HepG2 (cell line): ENCODE results near the gene TUT4. TPM values are rescaled to one million over a fixed set of nuclear protein-coding genes. Genes with fewer than 3 reads are reported as not detected.

Source experiments
- ATAD3A ChIP-seq: sonication (generic); formaldehyde crosslinking; IDR thresholded peaks from 2 replicates; pipeline ENCODE4 v1.4.0; 2020; ENCODE audit warnings: missing genetic modification reagents
- CAMTA2 ChIP-seq: sonication (generic); formaldehyde crosslinking; IDR thresholded peaks from 2 replicates; pipeline ENCODE4 v1.4.0; 2020; ENCODE audit warnings: mild to moderate bottlenecking, missing genetic modification reagents, borderline replicate concordance
- NBN ChIP-seq: fragments of 450-650 bp; conservative IDR thresholded peaks from 2 replicates; pipeline ENCODE4 v1.6.1; 2017
- NFATC3 ChIP-seq: sonication (generic); formaldehyde crosslinking; IDR thresholded peaks from 2 replicates; pipeline ENCODE4 v1.5.1; 2020; ENCODE audit warnings: mild to moderate bottlenecking, missing genetic modification reagents
- RFXAP ChIP-seq: sonication (generic); formaldehyde crosslinking; IDR thresholded peaks from 2 replicates; pipeline ENCODE4 v1.4.0; 2020; ENCODE audit warnings: missing genetic modification reagents, borderline replicate concordance
- ZBTB3 ChIP-seq: sonication (generic); formaldehyde crosslinking; IDR thresholded peaks from 2 replicates; pipeline ENCODE4 v1.4.0; 2020; ENCODE audit warnings: low read depth, mild to moderate bottlenecking, moderate library complexity, missing genetic modification reagents, borderline replicate concordance
- ZFP36 ChIP-seq: fragments of 150-350 bp; IDR thresholded peaks from 2 replicates; pipeline ENCODE4 v1.6.1; 2018; ENCODE audit warnings: borderline replicate concordance, low read length, low read depth; ENCODE audit not compliant: partially characterized antibody
- ZFP62 ChIP-seq: sonication (generic); formaldehyde crosslinking; IDR thresholded peaks from 2 replicates; pipeline ENCODE4 v1.4.0; 2020; ENCODE audit warnings: missing genetic modification reagents
- ZNF33B ChIP-seq: sonication (generic); formaldehyde crosslinking; IDR thresholded peaks from 2 replicates; pipeline ENCODE4 v1.5.1; 2020; ENCODE audit warnings: mild to moderate bottlenecking, missing genetic modification reagents
- ZNF556 ChIP-seq: sonication (generic); formaldehyde crosslinking; IDR thresholded peaks from 2 replicates; pipeline ENCODE4 v1.4.0; 2020; ENCODE audit warnings: mild to moderate bottlenecking, missing genetic modification reagents, borderline replicate concordance
- ZNF720 ChIP-seq: sonication (generic); formaldehyde crosslinking; IDR thresholded peaks from 2 replicates; pipeline ENCODE4 v1.4.0; 2020; ENCODE audit warnings: missing genetic modification reagents
- ZSCAN22 ChIP-seq: sonication (generic); formaldehyde crosslinking; IDR thresholded peaks from 2 replicates; pipeline ENCODE4 v1.4.0; 2020; ENCODE audit warnings: mild to moderate bottlenecking, missing genetic modification reagents
- polyA plus RNA-seq, 8 experiments: library from polyadenylated mRNA; depleted of rRNA in 3 of 8; stranded (reverse) in 7 of 8; unstranded in 1 of 8; fragments of >200 nt; fragmentation: Illumina TruSeq in 4 of 8; extraction: Trizol in 4 of 8; gene quantifications; 2 replicates each; pipeline versions ENCODE4 v1.2.1 to v1.2.3, GENCODE V29; 2011 to 2016; ENCODE audit warnings: low read depth in 4 of 8, missing spikeins in 1 of 8, mixed read lengths in 1 of 8; ENCODE audit not compliant: insufficient read depth in 1 of 8
- total RNA-seq, 5 experiments: library from RNA; depleted of rRNA; stranded (reverse); fragments of >200 nt; fragmentation: Illumina TruSeq; extraction: Trizol; gene quantifications; 2 replicates each; pipeline ENCODE4 v1.2.3, GENCODE V29; 2016; ENCODE audit warnings: low read depth in 1 of 5
- TF ChIP-seq, protein P1 (sequence below): sonication (generic); formaldehyde crosslinking; IDR thresholded peaks from 2 replicates; pipeline ENCODE4 v1.4.0; 2020; ENCODE audit warnings: mild to moderate bottlenecking, missing genetic modification reagents
- TF ChIP-seq, protein P2 (sequence below): sonication (generic); formaldehyde crosslinking; IDR thresholded peaks from 2 replicates; pipeline ENCODE4 v1.4.0; 2020; ENCODE audit warnings: low read depth, missing genetic modification reagents
- TF ChIP-seq, protein P3 (sequence below): fragments of 450-650 bp; IDR thresholded peaks from 2 replicates; pipeline ENCODE4 v1.6.1; 2017; ENCODE audit warnings: mild to moderate bottlenecking
- TF ChIP-seq, protein P4 (sequence below): sonication (generic); formaldehyde crosslinking; conservative IDR thresholded peaks from 2 replicates; pipeline ENCODE4 v1.4.0; 2020; ENCODE audit warnings: missing genetic modification reagents
- TF ChIP-seq, protein P5 (sequence below): sonication (generic); formaldehyde crosslinking; IDR thresholded peaks from 2 replicates; pipeline ENCODE4 v1.5.0; 2020; ENCODE audit warnings: missing genetic modification reagents

The TUT4 gene
- total and polyA plus RNA-seq, 2 of the 13 experiments (the other 11 are each of a cell fraction or from before 2014, with no cell fraction given) = 44.7 to 53.5 TPM

DNA sequence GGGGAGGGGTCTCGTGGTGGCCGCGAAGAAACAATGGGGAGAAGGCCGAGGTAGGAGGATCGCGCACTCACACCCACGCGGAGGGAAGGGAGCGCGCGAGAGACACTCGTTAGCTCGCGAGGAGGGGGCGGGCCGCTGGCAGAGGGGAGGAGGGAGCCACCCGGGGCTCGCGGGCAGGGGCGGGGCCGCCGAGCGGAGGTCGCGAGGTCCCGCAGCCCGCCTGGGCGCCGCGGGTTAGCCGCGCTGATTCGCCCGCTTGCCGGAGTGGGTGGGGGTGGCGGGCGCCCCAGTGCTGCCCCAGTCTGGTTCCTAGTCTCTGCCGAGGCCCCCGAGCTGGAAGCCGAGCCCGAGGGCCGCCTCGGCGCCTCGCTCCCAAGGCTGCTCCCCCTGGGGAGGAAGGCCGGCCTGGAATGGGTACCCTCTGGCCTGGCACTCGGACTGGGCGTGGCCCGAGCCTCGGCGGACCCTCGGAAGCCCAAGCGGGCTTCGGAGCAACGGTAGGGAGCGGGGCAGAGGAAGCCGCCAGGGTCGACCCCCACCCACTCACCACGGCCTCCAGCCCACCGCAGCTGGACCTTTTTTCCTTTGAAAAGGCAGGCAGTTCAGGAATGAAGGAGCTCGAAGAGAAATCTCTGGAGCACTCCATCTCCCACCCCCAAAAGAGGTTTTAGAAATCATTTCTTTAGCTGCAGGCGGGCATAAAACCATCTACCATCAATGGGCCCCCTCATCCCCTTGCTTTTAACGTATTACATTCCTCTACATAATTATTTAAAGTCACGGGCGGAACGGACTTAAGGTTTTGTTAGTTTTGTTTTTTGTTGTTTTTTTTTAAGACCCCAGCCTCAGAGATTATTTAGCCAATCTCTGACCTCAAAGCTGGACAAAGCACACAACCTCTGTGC, 722 bp upstream of the TUT4 start (continued):
- no peak for TF ChIP-seq ZBTB3
- no peak for TF ChIP-seq ZFP36
- peak; percentile 67; the same call in 1 of the 2 replicates for TF ChIP-seq RFXAP (CRISPR knock-in tag)
- TF ChIP-seq, protein P1, sequence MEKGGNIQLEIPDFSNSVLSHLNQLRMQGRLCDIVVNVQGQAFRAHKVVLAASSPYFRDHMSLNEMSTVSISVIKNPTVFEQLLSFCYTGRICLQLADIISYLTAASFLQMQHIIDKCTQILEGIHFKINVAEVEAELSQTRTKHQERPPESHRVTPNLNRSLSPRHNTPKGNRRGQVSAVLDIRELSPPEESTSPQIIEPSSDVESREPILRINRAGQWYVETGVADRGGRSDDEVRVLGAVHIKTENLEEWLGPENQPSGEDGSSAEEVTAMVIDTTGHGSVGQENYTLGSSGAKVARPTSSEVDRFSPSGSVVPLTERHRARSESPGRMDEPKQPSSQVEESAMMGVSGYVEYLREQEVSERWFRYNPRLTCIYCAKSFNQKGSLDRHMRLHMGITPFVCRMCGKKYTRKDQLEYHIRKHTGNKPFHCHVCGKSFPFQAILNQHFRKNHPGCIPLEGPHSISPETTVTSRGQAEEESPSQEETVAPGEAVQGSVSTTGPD (CRISPR knock-in tag) = no peak
- TF ChIP-seq, protein P2, sequence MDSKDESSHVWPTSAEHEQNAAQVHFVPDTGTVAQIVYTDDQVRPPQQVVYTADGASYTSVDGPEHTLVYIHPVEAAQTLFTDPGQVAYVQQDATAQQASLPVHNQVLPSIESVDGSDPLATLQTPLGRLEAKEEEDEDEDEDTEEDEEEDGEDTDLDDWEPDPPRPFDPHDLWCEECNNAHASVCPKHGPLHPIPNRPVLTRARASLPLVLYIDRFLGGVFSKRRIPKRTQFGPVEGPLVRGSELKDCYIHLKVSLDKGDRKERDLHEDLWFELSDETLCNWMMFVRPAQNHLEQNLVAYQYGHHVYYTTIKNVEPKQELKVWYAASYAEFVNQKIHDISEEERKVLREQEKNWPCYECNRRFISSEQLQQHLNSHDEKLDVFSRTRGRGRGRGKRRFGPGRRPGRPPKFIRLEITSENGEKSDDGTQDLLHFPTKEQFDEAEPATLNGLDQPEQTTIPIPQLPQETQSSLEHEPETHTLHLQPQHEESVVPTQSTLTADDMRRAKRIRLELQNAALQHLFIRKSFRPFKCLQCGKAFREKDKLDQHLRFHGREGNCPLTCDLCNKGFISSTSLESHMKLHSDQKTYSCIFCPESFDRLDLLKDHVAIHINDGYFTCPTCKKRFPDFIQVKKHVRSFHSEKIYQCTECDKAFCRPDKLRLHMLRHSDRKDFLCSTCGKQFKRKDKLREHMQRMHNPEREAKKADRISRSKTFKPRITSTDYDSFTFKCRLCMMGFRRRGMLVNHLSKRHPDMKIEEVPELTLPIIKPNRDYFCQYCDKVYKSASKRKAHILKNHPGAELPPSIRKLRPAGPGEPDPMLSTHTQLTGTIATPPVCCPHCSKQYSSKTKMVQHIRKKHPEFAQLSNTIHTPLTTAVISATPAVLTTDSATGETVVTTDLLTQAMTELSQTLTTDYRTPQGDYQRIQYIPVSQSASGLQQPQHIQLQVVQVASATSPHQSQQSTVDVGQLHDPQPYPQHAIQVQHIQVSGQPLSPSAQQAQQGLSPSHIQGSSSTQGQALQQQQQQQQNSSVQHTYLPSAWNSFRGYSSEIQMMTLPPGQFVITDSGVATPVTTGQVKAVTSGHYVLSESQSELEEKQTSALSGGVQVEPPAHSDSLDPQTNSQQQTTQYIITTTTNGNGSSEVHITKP (CRISPR knock-in tag) = no peak
- TF ChIP-seq, protein P3, sequence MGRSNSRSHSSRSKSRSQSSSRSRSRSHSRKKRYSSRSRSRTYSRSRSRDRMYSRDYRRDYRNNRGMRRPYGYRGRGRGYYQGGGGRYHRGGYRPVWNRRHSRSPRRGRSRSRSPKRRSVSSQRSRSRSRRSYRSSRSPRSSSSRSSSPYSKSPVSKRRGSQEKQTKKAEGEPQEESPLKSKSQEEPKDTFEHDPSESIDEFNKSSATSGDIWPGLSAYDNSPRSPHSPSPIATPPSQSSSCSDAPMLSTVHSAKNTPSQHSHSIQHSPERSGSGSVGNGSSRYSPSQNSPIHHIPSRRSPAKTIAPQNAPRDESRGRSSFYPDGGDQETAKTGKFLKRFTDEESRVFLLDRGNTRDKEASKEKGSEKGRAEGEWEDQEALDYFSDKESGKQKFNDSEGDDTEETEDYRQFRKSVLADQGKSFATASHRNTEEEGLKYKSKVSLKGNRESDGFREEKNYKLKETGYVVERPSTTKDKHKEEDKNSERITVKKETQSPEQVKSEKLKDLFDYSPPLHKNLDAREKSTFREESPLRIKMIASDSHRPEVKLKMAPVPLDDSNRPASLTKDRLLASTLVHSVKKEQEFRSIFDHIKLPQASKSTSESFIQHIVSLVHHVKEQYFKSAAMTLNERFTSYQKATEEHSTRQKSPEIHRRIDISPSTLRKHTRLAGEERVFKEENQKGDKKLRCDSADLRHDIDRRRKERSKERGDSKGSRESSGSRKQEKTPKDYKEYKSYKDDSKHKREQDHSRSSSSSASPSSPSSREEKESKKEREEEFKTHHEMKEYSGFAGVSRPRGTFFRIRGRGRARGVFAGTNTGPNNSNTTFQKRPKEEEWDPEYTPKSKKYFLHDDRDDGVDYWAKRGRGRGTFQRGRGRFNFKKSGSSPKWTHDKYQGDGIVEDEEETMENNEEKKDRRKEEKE = no peak
- TF ChIP-seq, protein P4, sequence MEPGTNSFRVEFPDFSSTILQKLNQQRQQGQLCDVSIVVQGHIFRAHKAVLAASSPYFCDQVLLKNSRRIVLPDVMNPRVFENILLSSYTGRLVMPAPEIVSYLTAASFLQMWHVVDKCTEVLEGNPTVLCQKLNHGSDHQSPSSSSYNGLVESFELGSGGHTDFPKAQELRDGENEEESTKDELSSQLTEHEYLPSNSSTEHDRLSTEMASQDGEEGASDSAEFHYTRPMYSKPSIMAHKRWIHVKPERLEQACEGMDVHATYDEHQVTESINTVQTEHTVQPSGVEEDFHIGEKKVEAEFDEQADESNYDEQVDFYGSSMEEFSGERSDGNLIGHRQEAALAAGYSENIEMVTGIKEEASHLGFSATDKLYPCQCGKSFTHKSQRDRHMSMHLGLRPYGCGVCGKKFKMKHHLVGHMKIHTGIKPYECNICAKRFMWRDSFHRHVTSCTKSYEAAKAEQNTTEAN (CRISPR knock-in tag) = peak; percentile 41; the same call in 1 of the 2 replicates
- no peak for TF ChIP-seq CAMTA2
- TF ChIP-seq ATAD3A (CRISPR knock-in tag) = no peak
- TF ChIP-seq ZNF720 (CRISPR knock-in tag) = no peak
- TF ChIP-seq ZSCAN22 (CRISPR knock-in tag) = peak; percentile 44; the same call in 1 of the 2 replicates
- TF ChIP-seq ZFP62 (CRISPR knock-in tag) = no peak
- no peak for TF ChIP-seq ZNF556 (CRISPR knock-in tag)
- TF ChIP-seq NFATC3 (CRISPR knock-in tag) = peak; percentile 39; the same call in 1 of the 2 replicates
- TF ChIP-seq, protein P5, sequence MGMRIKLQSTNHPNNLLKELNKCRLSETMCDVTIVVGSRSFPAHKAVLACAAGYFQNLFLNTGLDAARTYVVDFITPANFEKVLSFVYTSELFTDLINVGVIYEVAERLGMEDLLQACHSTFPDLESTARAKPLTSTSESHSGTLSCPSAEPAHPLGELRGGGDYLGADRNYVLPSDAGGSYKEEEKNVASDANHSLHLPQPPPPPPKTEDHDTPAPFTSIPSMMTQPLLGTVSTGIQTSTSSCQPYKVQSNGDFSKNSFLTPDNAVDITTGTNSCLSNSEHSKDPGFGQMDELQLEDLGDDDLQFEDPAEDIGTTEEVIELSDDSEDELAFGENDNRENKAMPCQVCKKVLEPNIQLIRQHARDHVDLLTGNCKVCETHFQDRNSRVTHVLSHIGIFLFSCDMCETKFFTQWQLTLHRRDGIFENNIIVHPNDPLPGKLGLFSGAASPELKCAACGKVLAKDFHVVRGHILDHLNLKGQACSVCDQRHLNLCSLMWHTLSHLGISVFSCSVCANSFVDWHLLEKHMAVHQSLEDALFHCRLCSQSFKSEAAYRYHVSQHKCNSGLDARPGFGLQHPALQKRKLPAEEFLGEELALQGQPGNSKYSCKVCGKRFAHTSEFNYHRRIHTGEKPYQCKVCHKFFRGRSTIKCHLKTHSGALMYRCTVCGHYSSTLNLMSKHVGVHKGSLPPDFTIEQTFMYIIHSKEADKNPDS (CRISPR knock-in tag) = no peak
- TF ChIP-seq ZNF33B (CRISPR knock-in tag) = 0 out of 2 replicates have a peak, but pooled peaks have one; percentile 70
- no peak for TF ChIP-seq NBN
